ENCODE measurements around the gene TAF1L.

DNA sequence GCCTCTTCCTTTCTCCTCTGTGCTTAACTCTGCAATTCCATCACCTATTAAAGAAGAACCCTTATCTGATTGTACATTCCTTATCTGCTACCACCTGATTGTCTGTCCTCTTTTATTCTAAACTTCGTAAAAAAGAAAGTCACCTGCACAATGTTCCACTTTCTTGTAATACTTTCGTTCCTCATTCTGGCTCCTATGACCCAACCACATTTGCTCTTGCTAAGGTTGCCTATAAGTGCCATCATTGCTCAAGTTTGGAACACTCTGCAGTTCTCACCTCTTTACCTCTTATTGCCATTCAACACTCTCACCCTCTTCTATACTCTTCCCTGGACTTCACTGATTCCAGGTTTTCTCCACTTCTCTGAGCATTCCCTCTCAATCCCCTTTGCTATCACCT, 10.1 kb downstream of the TAF1L start:
- TF ChIP-seq, protein P1, sequence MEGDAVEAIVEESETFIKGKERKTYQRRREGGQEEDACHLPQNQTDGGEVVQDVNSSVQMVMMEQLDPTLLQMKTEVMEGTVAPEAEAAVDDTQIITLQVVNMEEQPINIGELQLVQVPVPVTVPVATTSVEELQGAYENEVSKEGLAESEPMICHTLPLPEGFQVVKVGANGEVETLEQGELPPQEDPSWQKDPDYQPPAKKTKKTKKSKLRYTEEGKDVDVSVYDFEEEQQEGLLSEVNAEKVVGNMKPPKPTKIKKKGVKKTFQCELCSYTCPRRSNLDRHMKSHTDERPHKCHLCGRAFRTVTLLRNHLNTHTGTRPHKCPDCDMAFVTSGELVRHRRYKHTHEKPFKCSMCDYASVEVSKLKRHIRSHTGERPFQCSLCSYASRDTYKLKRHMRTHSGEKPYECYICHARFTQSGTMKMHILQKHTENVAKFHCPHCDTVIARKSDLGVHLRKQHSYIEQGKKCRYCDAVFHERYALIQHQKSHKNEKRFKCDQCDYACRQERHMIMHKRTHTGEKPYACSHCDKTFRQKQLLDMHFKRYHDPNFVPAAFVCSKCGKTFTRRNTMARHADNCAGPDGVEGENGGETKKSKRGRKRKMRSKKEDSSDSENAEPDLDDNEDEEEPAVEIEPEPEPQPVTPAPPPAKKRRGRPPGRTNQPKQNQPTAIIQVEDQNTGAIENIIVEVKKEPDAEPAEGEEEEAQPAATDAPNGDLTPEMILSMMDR (optimal IDR thresholded peaks at IDR 0.05 in 1 of 3, IDR thresholded peaks at IDR 0.05 in 1 of 3, conservative IDR thresholded peaks at IDR 0.05 in 1 of 3; ENCODE audit: extremely low read depth in 1 of 3, insufficient read depth in 2 of 3, low read length in 3 of 3), result no peak
- no peak for TF ChIP-seq EZH2 (IDR thresholded peaks at IDR 0.05; ENCODE audit: low read length)

All from keratinocyte (primary cell).